NCI-H1417 treated with DMSO at 0.1 percent for 48 hours (cell line): ENCODE measurements around the gene HHIPL1.

ENCODE experiments used
- DNase-seq: peaks from one replicate; lab custom pipeline; 2025; lab: John Stamatoyannopoulos, UW

Gene HHIPL1

DNA sequence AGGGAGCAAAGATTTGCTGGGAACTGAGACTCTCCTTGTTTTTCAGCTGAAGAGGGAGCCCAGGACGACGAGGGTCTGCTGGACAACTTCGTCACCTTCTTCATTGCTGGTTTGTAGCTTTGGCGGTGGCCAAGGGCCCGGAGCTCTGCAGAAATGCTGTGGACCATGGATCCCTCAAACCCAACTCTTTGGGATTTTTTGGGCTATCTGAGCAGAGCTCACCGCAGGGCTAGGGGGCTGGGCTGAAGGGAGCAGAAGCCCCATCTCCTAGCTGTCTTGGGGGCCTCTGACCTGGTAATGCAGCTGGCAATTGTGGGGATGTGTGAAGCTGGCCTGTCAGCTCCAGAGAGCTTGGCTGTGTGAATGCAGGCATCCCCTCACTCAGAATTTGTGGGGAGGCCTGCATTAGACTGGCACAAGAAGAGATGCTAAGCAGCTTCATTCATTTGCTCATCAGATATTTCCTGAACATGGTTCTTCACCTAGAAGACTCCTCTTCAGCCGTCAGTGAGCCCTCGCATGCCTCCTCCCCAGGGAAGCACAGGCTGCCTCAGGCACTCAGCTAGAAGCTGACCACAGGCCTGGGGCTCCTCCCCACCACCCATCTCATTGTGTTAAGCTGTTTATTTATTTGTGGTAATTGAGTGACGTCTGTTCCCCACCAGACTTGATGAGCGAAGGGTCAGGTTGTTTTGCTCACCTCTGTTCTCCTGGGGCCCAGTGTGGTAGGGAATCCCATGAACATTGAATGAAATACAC, 71.3 kb downstream of the HHIPL1 start:
- DNase-seq = no peak

DNA sequence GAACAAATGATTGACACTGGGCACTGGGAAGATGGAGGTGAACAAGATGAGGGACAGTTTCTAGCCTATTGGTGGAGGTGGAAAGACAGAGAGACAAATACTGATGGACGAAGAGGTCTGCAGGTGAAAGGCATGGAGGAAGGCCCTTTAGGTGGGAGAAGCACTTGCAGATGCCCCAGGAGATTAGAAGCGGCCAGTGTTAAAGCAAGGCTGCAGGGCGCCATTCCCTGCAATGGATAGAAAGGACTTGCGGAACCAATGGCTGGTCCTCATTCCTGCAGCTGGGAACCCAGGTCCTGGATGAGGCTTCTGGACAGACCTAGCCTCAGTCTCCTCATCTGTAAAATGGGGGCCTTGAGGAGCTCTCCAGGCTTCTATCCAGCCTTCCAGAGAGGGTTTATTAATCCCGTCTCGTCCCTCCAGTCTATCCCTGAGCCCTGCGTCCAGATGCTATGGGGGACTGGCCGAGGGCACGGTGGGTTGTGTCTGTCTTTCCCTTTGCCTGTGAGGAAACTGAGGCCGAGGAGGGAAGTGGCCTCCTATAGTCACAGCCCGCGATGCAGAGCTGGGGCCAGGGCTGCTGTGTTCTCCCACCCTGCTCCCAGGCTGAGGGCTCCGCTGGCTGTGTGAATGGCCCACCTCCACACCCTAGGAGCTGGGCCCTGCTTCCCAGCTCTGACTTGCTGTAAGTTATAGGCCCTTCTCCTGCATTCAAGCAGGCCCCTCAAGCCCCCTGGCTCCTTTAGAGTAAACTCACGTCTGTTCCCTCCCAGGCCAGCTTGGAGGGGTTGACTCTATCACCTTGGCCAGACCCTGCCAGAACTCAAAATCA, 72.1 kb downstream of the HHIPL1 start:
- no peak for DNase-seq

- DNase-seq = no peak
Observed at GRCh38 chr14:99717682-99718013, 72.7 kb downstream of the HHIPL1 start.

- DNase-seq = no peak
Observed at GRCh38 chr14:99718031-99718810, 73.3 kb downstream of the HHIPL1 start.

GRCh38 chr14:99718811-99719192, 73.9 kb downstream of the HHIPL1 start:
- no peak for DNase-seq

DNA sequence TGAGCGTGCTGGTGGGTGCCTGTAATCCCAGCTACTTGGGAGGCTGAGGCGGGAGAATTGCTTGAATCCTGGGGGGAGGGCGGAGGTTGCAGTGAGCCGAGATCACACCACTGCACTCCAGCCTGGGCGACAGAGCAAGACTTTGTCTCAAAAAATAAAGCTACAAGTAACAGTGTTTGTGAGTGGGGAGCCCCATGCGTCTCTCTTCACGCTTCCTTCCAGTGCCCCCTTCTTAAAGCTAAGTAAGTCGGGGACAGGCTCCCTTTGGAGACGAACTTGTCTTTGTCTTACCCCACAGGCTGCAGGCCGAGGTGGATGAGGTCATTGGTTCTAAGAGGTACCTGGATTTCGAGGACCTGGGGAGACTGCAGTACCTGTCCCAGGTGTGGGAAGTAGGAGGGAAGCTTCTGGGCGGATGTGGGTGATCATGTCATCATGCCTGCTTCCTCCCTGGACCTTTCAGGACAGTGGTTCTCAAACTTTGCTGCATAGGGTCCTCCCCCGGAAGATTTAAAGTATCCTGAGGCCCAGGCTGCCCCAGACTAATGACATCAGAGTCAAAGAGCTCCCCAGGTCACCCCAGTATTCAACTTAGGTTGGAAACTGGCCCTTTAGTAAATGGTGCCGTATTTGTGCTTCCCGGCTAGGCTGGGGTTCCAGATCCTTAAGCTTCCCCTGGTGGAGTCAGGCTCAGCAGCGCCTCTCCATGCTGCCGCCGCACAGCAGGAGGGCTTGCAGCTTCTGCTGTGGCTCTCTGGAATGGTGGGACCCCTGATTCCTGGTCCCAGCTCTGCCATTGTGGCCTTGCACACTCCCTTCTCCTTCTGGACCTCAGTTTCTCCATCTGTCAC, 76.2 kb downstream of the HHIPL1 start:
- no peak for DNase-seq

DNA sequence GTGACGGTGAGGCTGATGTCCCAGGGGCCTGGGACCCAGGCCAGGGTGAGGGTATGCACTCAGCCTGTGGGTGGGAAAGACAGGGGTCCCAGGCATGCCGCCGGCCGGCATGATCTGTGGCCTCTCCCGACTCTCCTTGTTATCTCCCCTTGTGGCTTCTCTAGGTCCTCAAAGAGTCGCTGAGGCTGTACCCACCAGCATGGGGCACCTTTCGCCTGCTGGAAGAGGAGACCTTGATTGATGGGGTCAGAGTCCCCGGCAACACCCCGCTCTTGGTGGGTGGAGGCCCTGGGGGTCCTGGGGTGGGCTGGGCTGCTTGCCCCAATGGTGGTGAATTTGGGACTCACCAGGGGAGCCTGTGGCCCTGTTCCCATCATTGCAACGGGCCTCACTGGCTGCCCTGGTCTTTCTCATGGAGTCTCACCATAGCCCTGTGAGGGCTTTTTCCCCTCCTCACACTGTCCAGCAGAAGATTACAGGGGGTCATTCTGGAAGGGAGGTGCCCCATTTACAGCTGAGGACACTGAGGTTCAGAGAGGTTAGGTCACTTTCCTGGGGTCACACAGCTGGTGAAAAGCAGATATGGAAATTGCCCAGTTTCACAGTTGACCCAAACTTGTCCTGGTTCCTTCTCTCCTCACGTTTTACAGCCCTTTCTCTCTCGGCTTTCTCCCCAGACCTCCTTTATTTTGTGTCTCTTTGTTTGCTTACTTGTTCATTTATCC, 77.0 kb downstream of the HHIPL1 start:
- no peak for DNase-seq

GRCh38 chr14:99722741-99723140, 77.8 kb downstream of the HHIPL1 start:
- no peak for DNase-seq

DNA sequence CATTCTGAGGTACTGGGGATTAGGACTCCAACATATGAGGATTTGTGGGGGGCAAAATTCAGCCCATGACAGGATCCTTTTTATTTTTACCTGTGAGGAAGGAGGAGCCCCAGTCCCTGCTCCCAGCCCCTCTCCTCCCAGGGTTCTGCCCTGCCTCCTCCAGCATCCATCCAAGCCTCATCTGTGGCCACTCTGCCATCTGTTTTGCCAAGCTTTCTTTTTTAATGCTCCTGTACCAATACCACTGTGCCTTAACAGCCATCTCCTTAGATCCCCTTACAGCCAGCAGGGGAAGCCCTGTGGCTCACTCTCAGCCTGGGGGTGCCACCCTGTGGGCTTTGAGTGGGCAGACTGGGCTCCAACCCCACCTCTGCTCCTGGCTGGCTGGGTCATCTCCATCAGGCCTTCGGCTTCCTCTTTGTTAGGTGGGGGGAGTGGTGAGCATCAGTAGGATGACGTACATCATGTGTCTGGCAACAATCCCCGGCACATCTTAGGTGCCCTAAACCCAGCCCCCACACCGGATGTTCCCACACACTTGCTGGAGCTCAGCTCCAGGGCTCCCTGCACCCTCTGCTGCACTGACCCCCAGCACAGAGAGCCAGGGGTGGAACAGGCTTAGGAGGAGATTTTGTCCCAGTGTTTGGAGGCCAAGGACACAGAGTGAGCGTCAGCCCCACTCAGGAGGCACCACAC, 79.4 kb downstream of the HHIPL1 start:
- no peak for DNase-seq

DNA sequence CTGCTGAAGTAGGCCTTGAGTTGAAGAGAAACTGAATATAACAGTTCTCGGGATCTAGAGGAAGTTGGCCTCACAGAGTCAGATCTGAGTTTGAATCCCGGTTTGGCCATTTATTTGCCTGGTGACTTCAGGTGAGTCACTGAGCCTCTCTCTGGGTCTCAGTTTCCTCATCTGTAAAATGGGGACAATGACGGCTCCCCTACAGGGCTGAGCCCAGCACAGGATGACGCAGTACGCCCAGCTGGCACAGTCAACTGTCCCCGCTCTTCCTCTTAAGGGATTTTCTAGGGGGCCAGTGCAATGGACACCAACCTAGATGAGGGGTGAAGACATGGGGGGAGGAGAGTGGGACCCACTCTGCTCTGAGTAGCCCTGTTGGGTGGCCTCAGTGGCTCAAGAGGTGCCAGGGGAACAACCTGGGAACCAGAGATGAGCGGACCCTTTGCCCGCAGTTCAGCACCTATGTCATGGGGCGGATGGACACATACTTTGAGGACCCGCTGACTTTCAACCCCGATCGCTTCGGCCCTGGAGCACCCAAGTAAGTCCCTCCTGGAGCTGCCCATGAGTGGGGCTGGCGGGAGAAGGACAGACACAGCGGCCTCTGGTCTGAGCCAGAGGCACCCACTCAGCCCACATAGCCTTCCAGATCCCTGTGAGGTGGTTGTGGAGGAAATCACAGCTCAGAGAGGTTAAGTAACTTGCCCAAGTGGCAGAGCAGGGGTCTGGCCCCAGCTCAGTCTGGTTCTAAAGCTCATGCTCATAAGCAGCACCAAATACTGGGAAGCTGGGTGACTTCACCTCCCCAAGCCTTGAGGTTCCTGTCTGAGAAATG, 80.2 kb downstream of the HHIPL1 start:
- DNase-seq = no peak

DNA sequence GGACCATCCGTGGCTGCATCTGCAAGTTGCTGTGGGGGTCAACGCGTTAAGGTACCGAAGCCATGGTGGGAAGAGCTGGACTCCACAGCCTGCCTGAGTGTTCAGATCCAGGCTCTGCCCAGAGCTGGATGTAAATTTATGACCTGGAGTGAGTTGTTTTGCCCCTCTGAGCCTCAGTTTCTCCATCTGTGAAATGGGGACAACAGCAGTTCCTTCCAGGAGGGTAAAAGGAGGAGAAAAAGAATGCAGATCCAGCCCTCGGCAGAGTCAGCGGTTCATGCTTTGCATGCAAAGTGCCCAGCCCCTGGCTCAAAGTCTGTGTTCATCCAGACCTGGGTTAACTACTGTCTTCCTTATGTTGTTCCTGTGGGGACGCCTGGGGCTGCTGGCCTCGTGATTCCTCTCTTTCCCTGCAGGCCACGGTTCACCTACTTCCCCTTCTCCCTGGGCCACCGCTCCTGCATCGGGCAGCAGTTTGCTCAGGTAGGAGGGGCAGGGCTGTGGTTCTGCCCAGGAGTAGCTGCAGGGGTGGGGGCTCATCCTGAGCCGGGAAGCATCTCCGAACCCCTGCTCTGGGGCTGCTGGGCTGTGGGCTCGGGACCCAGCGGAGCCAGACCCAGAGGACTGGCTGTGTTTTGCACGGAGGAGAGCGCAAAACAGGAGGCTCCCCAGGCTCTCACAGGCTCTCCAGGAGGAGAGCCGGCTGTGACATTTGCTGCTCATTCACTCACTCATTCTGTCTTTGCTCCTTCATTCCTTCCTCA, 81.0 kb downstream of the HHIPL1 start:
- DNase-seq = no peak

DNA sequence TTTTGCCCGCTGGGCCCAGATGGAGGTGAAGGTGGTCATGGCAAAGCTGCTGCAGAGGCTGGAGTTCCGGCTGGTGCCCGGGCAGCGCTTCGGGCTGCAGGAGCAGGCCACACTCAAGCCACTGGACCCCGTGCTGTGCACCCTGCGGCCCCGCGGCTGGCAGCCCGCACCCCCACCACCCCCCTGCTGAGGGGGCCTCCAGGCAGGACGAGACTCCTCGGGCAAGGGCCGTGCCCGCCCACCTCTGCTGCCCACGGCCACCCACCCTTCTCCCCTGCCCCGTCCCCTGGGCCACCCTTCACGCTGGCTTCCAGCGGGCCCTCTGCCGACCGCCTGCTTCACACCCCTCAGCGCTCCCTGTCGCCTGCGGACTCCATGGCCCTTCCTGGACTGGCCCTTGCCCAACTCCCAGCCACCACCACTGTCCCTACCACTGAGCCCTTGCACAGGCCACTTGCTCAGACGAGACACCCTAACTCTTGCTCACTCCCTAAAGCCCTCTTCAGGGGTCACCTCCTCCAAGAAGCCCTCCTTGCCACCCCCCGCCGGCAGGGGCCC, 81.7 kb downstream of the HHIPL1 start:
- DNase-seq = no peak

GRCh38 chr14:99727096-99727870, 82.4 kb downstream of the HHIPL1 start:
- no peak for DNase-seq

DNA sequence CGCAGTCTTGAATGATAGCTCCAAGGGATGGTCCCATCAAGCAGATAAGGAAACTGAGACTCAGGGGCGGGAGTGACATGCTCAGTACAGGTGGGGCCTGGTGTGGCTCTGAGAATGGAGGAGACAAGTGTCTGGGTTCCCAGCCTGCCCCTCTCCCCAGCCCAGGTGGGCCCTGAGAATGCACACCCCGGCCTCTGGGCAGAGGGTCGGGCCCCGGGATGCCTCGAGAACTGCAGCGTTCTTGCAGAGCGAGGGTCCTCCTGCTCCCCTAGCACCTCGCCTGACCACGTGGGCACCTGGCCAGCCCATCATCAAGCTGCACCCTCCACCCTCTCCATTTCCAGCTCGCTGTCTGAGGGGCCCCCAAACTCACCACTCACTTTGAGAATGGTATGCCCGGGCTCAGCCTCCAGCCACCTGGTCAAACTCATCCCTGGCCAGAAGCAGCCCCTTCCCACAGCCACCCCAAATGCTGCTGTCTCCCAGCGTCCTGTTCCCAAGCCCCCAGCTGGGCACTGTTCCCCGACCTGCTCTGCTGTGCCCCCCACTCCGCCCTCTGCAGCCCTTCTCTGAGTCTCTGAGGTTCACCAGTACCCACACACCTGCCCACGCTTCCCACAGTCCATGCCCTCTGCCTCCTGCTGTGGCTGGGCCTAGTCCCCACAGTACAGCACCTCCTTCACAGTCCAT, 83.4 kb downstream of the HHIPL1 start:
- DNase-seq = no peak

- no peak for DNase-seq
Observed at GRCh38 chr14:99728981-99729451, 84.1 kb downstream of the HHIPL1 start.
